Stimulated activated CD8-positive, alpha-beta memory T cell treated with anti-CD3 and anti-CD28 coated beads, Interleukin-15, amount 100 ng/mL, for 48 hours (primary cell): Measurements from ENCODE around the gene RPRD1B.

Experiments used
- DNase-seq, 2 donors: peaks; one replicate each; pipeline ENCODE4 v3.0.0-alpha.2; 2020; ENCODE audit warnings: low read depth in 2 of 2

RPRD1B gene, protein sequence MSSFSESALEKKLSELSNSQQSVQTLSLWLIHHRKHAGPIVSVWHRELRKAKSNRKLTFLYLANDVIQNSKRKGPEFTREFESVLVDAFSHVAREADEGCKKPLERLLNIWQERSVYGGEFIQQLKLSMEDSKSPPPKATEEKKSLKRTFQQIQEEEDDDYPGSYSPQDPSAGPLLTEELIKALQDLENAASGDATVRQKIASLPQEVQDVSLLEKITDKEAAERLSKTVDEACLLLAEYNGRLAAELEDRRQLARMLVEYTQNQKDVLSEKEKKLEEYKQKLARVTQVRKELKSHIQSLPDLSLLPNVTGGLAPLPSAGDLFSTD

DNA sequence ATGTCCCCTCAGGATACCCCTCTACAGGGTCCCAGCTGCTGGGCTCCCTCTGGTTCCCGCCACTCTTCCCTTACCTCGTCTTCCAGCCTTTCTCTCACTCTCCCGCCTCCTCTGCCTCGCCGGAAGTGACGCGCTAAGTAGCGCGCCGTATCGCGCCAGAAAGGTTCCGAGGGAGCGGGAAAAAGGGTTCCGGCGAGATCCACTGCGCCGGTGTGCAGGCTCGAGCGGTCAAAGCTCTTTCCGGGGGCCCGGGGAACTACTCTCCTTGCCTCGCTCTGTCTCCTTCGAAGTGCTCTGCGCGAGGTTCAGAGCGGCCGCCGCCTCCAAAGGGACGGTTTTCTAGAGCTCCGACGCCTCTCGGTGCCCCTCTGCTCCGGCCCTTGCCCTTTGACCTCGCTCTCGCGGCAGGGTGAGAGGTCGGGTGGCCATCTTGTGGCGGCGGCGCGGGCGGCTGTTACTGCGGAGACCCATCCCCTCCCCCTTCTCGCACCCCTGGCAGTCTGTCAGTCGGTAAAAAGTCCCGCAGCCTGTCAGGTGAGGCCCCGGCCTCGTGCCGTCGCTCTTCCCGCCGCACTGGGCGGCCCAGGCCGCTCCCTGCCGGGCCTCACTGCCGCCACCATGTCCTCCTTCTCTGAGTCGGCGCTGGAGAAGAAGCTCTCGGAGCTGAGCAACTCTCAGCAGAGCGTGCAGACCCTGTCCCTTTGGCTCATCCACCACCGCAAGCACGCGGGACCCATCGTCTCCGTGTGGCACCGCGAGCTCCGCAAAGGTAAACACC lies at the start of gene RPRD1B, which contains the start of gene TTI1:
Gene RPRD1B, plus strand, starts transcription at position 417 of the 778 bp plus-strand sequence. Its CDS starts 202 bp downstream, at position 619.
Gene TTI1, minus strand, starts transcription at position 127 of the 778 bp plus-strand sequence. CDS start 19,640 bp downstream, outside the sequence.
- peak; percentile 83 for DNase-seq

DNA sequence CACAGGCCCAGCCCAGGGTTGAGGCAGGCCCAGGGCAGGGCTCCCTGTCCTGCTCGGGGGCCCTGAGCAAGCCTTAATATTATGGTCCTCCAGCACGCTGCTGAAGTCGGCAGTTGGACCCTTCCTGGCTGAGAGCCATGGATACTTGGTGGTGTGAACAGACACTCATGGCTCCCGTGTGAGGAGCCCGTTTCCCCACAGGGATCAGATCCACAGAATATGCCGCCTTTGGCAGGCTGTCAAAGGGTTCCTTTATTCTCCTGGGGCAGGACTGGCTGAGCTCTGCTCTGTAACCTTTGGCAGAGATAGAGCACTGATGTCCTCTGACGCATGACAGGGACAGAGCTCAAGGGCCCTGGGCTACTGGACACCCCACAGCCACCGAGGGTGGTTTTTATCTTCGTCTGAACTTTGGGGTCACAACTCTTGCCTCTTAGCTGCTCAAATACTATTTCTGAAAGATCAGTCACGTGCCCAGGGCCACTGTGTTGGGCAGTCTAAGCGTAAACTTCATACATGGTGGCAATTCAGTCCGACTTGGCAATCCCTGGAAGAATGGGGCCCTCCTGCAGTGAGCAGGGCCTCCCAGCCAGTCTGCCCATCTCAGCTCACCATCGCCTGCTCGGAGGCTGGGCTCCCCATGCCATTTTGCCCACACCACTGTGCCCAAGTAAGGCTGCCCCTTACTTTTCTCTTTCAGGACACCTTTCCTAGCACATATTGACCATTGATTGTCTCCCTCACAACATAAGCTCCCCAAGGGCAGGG lies 49.3 kb upstream of the RPRD1B start:
- no peak for DNase-seq

DNA sequence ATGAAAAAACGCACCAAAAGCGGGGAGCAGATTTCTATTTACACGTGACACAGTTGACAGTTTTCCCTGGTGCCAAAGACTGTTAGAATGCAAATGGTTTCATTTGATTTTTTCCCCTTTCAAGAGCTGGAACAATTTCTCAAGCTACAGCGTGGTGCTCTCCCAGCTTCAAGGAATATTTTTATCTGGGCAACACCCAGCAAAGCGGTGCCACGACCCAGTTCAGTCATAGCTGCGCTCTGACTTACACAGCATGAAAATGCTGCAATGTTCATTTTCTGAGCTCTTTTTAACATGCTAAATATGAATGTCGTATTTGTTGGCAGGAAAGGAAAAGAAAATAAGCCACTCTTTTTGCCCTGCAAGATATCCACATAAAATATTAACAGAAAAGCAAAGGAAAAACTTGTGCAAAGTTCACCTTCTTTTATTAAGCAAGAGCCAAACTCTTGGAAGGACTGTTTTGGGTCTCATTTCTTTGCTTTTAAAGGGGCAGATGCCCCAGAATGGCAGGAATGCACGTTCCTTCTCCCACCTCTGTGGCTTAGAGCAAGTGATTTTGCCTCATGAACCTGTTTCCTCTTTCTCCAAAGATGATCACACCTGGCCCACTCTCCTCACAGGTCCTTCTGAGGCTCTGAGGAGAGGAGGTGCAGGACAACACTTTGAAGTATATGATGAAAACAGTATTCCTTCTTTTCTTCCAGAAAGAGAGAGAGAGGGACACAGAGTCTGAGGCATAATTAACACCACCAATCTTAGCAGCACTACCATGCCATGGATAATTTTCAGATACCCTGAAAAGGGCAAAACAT lies 47.3 kb upstream of the RPRD1B start:
- DNase-seq = no peak

DNA sequence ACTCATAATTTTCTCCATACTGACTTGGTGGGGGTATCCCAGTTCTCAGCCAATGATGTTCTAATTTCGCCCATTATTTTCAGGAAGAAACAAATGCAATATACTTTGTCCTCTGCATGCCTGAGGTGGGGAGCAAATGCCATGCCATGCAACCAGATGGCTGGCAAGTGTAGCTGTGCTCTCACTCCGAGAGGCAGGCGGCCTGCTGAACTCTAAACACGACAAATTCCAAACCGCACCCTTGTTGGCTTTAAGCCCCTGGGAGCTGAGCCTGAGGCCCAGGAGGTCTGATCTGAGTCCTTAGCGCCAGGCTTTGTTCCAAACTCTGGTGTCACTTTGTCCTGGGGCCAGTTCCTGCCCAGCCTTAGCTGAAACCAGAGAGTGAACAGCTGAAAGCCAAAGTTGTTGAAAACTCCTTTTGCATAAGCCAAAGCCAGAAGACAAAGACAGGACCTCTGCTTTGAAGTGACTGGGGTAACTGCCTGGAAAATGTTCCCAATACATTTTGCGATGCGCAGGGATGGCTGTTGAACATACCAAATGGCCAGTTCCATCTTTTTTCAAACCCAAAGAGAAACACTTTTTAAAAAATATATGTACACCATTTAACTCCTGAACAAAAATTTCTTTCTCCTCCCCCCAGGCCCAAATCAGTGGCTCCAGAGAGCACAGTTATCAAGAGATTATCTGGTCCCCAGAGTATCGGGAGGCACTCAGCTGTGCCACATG lies 46.5 kb upstream of the RPRD1B start:
- DNase-seq = no peak

DNA sequence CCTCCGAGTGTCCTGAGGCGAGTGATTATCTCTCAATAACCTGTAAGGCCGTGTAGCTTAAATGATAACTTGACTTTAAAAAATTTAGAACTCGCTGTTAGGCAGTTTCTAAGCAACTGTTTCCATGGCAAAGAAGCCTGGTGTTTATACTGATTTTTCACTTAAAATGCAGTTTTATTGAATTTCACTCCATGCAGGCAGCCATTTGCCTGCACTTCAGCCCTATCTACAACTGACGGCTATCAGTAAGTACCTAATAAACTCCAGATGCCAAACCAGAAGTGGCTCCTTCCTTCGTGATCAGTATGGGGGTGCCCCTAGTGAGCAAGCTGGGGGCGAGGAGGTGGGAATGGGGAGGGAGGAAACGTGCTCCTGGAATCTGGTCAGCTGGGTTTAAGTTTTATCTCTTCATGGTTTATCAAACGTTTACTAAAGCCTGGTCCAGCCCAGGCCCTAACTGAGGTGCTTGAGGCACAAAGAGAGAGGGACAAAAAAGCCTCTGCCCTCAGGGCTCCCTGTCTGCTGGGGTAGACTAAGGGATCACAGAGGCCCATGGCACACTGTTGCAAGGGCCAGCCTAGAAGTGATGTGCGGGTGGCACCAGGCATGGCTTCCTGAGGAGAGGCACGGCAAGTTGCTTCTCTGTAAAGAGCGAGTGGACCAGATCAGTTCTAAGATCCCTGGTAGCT lies 45.8 kb upstream of the RPRD1B start:
- no peak for DNase-seq

DNA sequence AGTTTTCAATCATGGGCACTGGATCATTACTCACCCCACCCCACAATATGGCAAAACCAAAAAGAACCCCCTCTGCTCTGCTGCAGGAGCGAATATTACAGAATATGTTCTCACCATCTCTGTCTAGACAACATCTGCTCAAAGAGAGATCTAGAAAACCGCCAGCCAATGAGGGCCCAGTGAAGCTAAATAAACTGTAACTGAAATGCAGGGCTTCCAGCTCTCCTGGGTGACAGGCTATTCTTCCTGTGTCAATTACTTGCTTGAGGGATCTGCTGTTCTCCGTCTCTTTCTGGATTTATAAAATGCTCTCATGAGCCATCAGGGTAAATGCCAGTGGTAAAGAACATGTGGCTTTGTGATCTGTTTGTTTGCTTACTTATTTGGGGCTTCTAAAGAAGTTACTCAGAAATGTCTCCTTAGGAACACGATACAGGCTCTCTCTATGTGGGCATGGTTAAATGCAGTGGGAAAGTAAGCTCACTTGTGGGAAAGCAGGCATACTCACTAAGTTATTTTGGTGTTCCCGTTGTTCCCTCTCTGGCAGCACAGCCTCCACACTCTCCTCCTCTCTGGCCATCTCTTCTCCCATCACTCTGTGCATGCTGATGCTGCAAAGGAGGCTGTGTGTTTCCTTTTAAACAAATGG lies 45.1 kb upstream of the RPRD1B start:
- no peak for DNase-seq

DNA sequence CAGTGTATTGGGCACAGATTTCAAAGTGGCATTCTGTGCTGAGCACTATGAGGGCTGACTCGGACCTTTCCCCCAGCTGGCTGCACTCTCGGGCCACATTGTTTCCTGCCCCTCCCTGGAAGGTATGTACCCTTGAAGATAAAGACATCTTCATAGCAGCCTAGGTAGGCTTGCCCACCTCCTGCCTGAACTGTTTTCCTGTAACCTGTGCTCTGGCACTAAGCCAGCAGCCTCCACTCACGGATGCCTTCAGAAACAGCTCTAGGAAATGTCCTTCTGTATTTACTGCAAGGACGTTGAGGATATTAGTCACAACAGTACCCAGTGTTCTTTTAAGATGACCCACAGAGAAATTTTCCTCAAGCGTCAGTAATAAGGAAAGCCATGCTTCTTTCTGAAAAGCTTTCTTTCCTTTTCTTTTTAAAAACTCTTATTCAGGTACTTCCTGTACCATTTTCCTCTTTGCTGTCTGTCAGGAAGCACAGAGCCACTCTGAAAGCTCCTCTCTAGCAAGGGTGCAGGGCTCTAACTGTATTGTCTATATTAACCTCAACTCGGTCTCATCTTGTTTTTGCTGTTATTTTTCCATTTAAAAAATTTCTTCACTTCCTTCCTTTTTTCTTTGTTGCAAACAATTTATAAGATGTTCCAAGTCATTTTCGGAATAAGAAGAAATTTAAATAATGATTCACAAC lies 43.8 kb upstream of the RPRD1B start:
- no peak for DNase-seq

DNA sequence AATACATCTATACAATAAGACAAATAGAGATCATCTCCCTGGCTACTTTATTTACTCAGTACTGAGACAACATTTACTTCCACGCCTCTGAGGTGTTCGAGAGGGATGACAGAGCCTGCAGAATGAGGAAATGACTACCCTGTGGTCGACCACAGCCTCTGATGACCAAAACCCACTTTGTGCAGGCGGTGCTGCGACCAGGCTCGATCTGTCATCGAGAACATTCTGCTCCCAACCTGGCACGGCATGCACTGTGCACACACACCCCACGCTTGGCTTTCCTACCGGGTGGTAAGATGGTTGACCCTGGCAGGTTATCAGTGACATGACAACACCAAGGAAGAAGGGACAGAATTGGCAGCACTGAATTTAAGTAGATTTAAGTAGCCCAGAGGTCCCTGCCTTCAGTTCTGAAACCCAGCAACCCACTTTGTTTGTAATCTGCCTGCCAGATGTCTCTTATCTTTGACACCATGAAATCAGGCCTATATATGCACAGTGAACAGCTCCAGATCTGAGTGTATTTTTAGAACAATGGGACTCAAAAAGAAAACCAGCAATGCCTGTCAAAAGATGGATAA lies 42.9 kb upstream of the RPRD1B start:
- DNase-seq = peak; percentile 63 to 78

DNA sequence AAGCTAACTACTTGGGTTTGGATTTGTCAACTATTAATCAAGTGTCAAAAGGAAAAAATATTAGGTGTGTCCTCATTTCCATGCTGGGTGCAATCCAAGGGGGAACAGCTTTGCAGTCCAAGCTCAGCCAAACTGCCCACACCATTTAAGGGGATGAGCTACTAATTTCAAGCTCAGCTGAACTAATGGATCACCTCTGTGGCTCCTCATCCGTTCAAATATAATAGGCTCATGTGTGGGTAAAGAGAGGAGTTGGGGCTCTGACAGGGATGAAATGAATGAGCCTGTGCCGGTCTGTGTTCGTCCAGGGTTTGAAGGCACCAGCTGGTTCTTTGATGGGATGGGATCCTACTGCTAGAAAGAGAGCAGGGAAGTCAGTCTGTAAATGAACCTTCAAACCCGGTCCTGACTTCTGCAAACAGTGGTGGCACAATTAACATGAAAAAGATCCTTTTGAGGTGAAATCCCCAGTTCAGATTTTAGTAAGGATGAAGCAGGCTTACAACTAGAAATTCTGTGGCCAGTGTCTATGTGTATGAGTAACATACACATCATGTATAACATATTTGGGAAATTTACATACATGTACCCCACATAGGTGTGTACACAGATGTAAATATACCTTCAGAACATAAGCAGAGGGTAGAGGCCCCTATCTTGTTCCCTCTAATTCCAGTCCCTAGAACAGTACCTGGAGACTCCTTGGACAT lies 42.2 kb upstream of the RPRD1B start:
- no peak for DNase-seq

DNA sequence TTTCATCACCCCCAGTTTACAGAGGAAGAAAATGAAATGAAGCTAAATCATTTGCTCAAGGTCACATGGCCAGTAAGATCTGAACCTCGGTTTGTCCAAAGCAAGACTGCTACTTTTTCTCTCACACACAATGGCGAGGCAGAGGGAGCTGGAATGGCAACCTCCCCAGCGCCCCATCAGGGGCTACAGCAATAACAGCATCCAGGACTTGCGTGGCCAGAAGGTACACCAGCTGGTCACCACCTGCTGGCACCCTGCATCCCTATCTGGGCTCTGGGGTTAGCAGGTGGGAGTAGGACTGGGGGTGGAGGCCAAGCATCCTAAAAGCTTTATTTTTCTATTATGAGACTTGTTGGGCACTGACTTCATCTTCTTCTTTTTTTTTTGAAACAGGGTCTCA lies 41.6 kb upstream of the RPRD1B start:
- DNase-seq = no peak

DNA sequence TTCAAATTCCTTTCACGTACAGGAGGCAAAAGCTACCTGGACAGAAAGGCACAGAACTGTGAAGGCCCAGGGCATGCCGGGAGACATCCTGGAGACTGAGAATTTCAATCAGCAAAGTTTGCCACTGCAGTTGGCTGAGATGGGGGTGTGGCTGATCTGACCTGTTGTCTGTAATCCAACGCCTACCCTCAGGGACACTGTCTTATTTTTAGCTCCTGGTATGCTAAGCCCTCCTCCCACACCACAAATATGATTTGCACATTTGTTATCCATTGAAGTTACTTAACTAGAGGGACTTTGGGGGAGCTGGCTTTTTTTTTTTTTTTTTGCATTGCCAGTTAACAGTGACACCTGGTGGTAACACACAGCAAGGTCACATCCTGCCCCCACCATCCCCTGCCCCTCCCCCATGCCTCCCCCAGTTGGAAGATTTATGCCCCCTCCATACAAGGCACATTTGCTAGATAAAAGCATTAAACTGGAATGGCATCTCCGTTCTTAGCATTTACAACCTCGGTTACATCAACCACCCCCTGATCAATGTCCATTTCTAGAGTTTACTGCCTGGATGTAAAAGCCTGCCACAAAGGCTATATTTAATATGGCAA lies 40.6 kb upstream of the RPRD1B start:
- no peak for DNase-seq

DNA sequence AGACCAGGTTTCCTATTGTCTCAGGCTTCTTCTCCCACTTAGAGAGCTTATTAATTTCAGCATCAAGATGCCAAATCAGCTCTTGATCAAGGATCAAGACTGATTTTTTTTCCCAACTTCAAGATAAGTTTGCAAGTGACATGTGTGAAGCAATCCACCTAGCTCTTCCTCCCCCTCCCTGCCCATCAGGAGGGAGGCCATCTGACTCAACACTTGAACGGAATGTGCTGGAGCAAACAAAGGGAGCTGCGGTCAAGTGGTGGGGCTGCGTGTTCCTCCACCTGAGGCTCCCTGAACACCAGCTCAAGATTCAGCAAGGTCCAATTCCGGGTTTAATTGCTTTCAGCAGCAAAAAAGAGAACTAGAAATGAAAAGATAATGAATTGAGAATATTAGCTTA lies 39.0 kb upstream of the RPRD1B start:
- no peak for DNase-seq

DNA sequence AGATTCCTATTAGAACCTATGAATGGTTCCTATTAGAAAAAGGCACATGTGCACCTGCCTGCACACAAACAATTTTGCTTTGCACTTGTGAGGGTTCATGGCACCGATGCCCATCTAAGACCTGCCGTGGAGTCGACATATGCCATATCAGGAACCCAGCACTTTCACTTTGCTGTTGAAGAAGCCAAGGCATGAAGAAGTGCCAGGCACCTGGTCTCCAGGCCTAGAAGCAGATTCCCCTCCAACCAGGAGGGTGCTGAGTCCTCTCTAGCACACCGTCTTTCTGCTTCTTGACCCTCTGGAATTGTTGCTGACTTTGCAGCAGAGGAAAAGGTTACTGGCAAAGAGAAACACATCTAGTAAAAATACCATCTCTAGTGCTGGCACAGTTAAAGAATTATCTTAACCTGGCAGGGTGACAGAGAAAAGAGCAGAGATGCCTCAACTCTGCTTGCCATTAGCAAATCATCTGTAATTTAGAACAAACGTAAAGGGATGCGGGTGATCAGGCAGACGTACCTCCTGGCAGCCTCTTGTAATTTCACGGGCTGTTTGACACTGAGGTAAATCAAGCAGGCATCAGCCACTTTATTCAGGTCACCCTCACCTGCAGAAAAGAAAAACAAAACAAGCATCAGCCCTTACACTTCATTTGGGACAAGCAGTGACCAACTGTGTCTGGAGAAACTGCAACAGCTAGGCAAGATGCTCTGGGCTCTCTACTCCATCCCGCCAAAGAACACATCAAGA lies 37.5 kb upstream of the RPRD1B start:
- DNase-seq = no peak

DNA sequence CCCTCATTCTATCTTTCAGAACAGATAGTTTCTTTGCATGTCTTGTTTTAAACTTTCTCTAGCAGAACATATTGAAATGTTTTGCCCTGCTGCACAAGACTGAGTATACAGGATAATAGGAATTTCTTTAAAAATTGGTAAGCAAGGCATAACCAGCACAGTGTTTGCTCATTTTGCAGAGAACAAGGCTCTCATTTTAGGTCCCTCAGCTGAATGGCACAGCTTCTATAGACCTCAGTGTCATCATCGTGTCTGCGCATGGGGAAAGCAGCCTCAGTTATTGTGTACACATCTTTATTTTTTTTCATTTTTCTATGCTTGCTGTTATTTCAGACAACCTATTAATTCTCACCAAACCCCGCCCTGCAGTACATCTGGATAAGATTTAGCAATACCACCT lies 36.0 kb upstream of the RPRD1B start:
- no peak for DNase-seq

DNA sequence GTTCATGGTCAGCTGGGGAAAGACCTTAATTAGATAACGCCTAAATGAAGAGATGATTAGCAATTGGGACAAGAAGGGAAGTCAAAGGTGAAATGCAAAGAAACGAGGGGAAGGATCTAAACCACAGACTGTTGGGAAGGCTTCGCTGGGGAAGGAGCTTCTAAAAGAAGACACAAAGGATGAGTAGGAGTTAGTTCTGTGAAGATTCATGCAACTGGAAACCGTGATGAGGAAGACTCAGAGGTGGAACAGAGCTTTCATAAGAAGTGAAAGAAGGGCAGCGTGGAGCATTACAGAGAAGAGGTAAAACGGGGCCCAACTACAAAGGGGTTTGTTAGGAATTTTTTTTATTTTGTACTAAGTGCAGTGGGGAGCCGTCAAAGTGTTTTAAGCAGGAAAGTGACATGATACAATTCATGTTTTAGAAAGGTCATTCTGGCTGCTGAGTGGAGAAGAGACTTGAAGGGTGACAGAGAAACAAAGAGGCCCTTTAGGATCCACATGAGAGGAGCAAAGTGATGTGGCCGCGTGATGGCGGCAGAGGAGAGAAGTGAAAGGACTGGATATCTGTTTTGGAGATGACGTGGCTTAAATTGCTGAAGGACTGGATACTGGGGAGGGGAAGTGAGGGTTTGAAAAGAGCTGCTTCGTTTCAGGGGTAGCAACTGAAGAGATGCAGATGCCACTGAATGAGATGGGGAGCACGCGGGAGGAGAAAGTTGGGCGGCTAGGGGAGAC lies 33.9 kb upstream of the RPRD1B start:
- DNase-seq = no peak

DNA sequence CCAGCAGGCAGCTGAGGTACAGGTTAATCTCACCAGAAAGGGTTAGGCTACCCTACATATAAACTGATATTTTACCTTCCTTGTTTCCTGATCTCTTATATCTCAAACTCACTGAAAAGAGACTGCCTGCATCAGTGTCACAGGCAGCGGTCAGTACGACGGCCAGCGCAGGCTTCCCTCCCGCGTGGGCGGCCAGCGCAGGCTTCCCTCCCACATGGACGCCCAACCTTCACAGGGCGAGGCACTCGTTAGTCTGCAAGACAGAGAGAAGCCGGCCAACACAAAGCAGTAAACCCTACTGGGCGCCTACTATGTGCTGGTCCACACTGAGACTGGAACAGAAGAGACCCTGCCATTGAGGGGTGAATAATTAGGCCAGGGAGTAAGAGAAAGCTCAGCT lies 33.3 kb upstream of the RPRD1B start:
- no peak for DNase-seq
